Measurements from ENCODE around the gene ZNF664. TPM values are rescaled to one million over a fixed set of nuclear protein-coding genes. Genes with fewer than 3 reads are reported as not detected.
A peak's percentile ranks its signal among the peaks of the same experiment; 100 is the strongest.

ZNF664 gene
- total RNA-seq, 1 donor from 2014 or later = 67.6 TPM

GRCh38 chr12:123929946-123930583 is 43.0 kb upstream of the ZNF664 start:
- H3K4me1 Mint-ChIP-seq (ENCODE audit: low read depth, unreplicated experiment) = peaks cover 4% of the 10 kb centered on the region
- H3K9me3 Mint-ChIP-seq (ENCODE audit: unreplicated experiment) = peaks cover 5% of the 10 kb centered on the region
- H3K27me3 Mint-ChIP-seq (ENCODE audit: low read depth, unreplicated experiment) = peaks cover 20% of the 10 kb centered on the region
- no peaks in the 10 kb centered on the region for H4K20me1 ChIP-seq (ENCODE audit: insufficient read depth, low read length)
- H3K27me3 ChIP-seq (ENCODE audit: insufficient read depth, low read length) = no peaks in the 10 kb centered on the region
- H3K4me3 ChIP-seq (ENCODE audit: insufficient read depth, low read depth, low read length) = no peak overlapping the region
- no peak overlapping the region for H3K9ac ChIP-seq (ENCODE audit: low read length)
- no peaks in the 10 kb centered on the region for H3K79me2 ChIP-seq (ENCODE audit: insufficient read depth, low read length)
- no peaks in the 10 kb centered on the region for H3K9me3 ChIP-seq (ENCODE audit: insufficient read depth, low read depth, low read length)
- no peak overlapping the region for H3K4me2 ChIP-seq (ENCODE audit: low read length)
- peaks cover 3% of the 10 kb centered on the region for H3K36me3 Mint-ChIP-seq (ENCODE audit: low read depth, unreplicated experiment)
- DNase-seq (ENCODE audit: low read depth) = no peak
- no peaks in the 10 kb centered on the region for H3K4me1 ChIP-seq (ENCODE audit: insufficient read depth, low read length)
- no peak overlapping the region for H3K4me3 Mint-ChIP-seq (ENCODE audit: unreplicated experiment)
- no peak overlapping the region for H3K27ac Mint-ChIP-seq (ENCODE audit: unreplicated experiment)
- no peak for FAIRE-seq
- H2AFZ ChIP-seq (ENCODE audit: low read depth, low read length) = no peak overlapping the region
- H3K36me3 ChIP-seq (ENCODE audit: insufficient read depth, low read length) = no peaks in the 10 kb centered on the region
- no peak overlapping the region for H3K27ac ChIP-seq (ENCODE audit: low read depth, low read length)
- TF ChIP-seq EZH2 (IDR thresholded peaks at IDR 0.05; ENCODE audit: insufficient read depth, low read length) (no peak), CTCF (IDR thresholded peaks at IDR 0.05; ENCODE audit: insufficient read depth, low read depth, low read length) (no peak)

- Histone ChIP-seq H3K27ac (ENCODE audit: low read depth, low read length) (no peak overlapping the region), H3K9ac (ENCODE audit: low read length) (no peak overlapping the region), H3K9me3 (ENCODE audit: insufficient read depth, low read depth, low read length) (no peaks in the 10 kb centered on the region), H3K36me3 (ENCODE audit: insufficient read depth, low read length) (peaks cover 2% of the 10 kb centered on the region), H3K4me2 (ENCODE audit: low read length) (no peak overlapping the region), H4K20me1 (ENCODE audit: insufficient read depth, low read length) (no peaks in the 10 kb centered on the region), H3K27me3 (ENCODE audit: insufficient read depth, low read length) (no peaks in the 10 kb centered on the region), H3K79me2 (ENCODE audit: insufficient read depth, low read length) (no peaks in the 10 kb centered on the region), H2AFZ (ENCODE audit: low read depth, low read length) (no peak overlapping the region), H3K4me1 (ENCODE audit: insufficient read depth, low read length) (no peaks in the 10 kb centered on the region), H3K4me3 (ENCODE audit: insufficient read depth, low read depth, low read length) (no peak overlapping the region)
- peak overlapping the region; percentile 27 for H3K4me3 Mint-ChIP-seq (ENCODE audit: unreplicated experiment)
- no peak for DNase-seq (ENCODE audit: low read depth)
- no peak for FAIRE-seq
- peaks cover 13% of the 10 kb centered on the region for H3K36me3 Mint-ChIP-seq (ENCODE audit: low read depth, unreplicated experiment)
- peaks cover 8% of the 10 kb centered on the region for H3K9me3 Mint-ChIP-seq (ENCODE audit: unreplicated experiment)
- H3K27ac Mint-ChIP-seq (ENCODE audit: unreplicated experiment) = no peak overlapping the region
- TF ChIP-seq EZH2 (IDR thresholded peaks at IDR 0.05; ENCODE audit: insufficient read depth, low read length) = no peak
- TF ChIP-seq CTCF (IDR thresholded peaks at IDR 0.05; ENCODE audit: insufficient read depth, low read depth, low read length) = no peak
- peaks cover 16% of the 10 kb centered on the region for H3K27me3 Mint-ChIP-seq (ENCODE audit: low read depth, unreplicated experiment)
- peaks cover 4% of the 10 kb centered on the region for H3K4me1 Mint-ChIP-seq (ENCODE audit: low read depth, unreplicated experiment)
Observed at GRCh38 chr12:123931686-123932321, 41.2 kb upstream of the ZNF664 start.

GRCh38 chr12:123933214-123933613 is 39.8 kb upstream of the ZNF664 start:
- Histone ChIP-seq H3K4me3 (ENCODE audit: insufficient read depth, low read depth, low read length) (no peak overlapping the region), H3K27me3 (ENCODE audit: insufficient read depth, low read length) (no peaks in the 10 kb centered on the region), H3K36me3 (ENCODE audit: insufficient read depth, low read length) (peaks cover 2% of the 10 kb centered on the region), H3K4me1 (ENCODE audit: insufficient read depth, low read length) (peaks cover 1% of the 10 kb centered on the region), H3K27ac (ENCODE audit: low read depth, low read length) (no peak overlapping the region), H3K4me2 (ENCODE audit: low read length) (no peak overlapping the region), H3K9ac (ENCODE audit: low read length) (no peak overlapping the region), H2AFZ (ENCODE audit: low read depth, low read length) (no peak overlapping the region), H3K9me3 (ENCODE audit: insufficient read depth, low read depth, low read length) (no peaks in the 10 kb centered on the region), H4K20me1 (ENCODE audit: insufficient read depth, low read length) (no peaks in the 10 kb centered on the region), H3K79me2 (ENCODE audit: insufficient read depth, low read length) (no peaks in the 10 kb centered on the region)
- Mint-ChIP-seq H3K4me1 (ENCODE audit: low read depth, unreplicated experiment) (peaks cover 12% of the 10 kb centered on the region), H3K27ac (ENCODE audit: unreplicated experiment) (no peak overlapping the region), H3K36me3 (ENCODE audit: low read depth, unreplicated experiment) (peaks cover 20% of the 10 kb centered on the region), H3K27me3 (ENCODE audit: low read depth, unreplicated experiment) (peaks cover 14% of the 10 kb centered on the region), H3K9me3 (ENCODE audit: unreplicated experiment) (peaks cover 8% of the 10 kb centered on the region), H3K4me3 (ENCODE audit: unreplicated experiment) (no peak overlapping the region)
- DNase-seq (ENCODE audit: low read depth) = no peak
- TF ChIP-seq CTCF (IDR thresholded peaks at IDR 0.05; ENCODE audit: insufficient read depth, low read depth, low read length) (no peak), EZH2 (IDR thresholded peaks at IDR 0.05; ENCODE audit: insufficient read depth, low read length) (no peak)
- no peak for FAIRE-seq

Measured in astrocyte (in vitro differentiated cells and primary cell).